HG03571 (cell line): ENCODE data around the gene CYB5A.
A peak's percentile ranks its signal among the peaks of the same experiment; 100 is the strongest.

Experiments used
- ATAC-seq: cut with Tn5 transposase; IDR thresholded peaks from one replicate; pipeline ENCODE4 v1.9.1; 2021; ENCODE audit not compliant: unreplicated experiment

CYB5A gene

GRCh38 chr18:74278983-74279382 lies 12.8 kb downstream of the CYB5A start:
- ATAC-seq, result no peak

- no peak for ATAC-seq
Observed at GRCh38 chr18:74278058-74278457, 13.7 kb downstream of the CYB5A start.

- ATAC-seq, result no peak
Observed at GRCh38 chr18:74277296-74277695, 14.5 kb downstream of the CYB5A start.

- ATAC-seq, result no peak
Observed at GRCh38 chr18:74276609-74277008, 15.2 kb downstream of the CYB5A start.

GRCh38 chr18:74275736-74276135 lies 16.0 kb downstream of the CYB5A start:
- ATAC-seq, result no peak

- no peak for ATAC-seq
Observed at GRCh38 chr18:74274700-74275099, 17.1 kb downstream of the CYB5A start.

- no peak for ATAC-seq
Observed at GRCh38 chr18:74273394-74273793, 18.4 kb downstream of the CYB5A start.

- no peak for ATAC-seq
Observed at GRCh38 chr18:74271635-74272034, 20.1 kb downstream of the CYB5A start.

GRCh38 chr18:74268933-74269620 lies 22.7 kb downstream of the CYB5A start:
- no peak for ATAC-seq

- no peak for ATAC-seq
Observed at GRCh38 chr18:74268175-74268574, 23.6 kb downstream of the CYB5A start.

GRCh38 chr18:74266161-74266560 lies 25.6 kb downstream of the CYB5A start:
- ATAC-seq, result no peak

- no peak for ATAC-seq
Observed at GRCh38 chr18:74265546-74266098, 26.1 kb downstream of the CYB5A start.

GRCh38 chr18:74264303-74265020 lies 27.3 kb downstream of the CYB5A start:
- peak; percentile 91 for ATAC-seq

GRCh38 chr18:74261053-74261713 lies 30.6 kb downstream of the CYB5A start:
- ATAC-seq, result no peak

- ATAC-seq, result no peak
Observed at GRCh38 chr18:74259347-74259746, 32.4 kb downstream of the CYB5A start.

- ATAC-seq, result no peak
Observed at GRCh38 chr18:74257083-74257482, 34.7 kb downstream of the CYB5A start.

GRCh38 chr18:74256190-74256589 lies 35.6 kb downstream of the CYB5A start:
- ATAC-seq, result no peak

- no peak for ATAC-seq
Observed at GRCh38 chr18:74255131-74255616, 36.6 kb downstream of the CYB5A start.

- no peak for ATAC-seq
Observed at GRCh38 chr18:74252039-74252395, 39.7 kb downstream of the CYB5A start.

- no peak for ATAC-seq
Observed at GRCh38 chr18:74251297-74252038, 40.3 kb downstream of the CYB5A start.

- no peak for ATAC-seq
Observed at GRCh38 chr18:74250131-74250530, 41.6 kb downstream of the CYB5A start.
